Measurements from ENCODE around the gene CPNE9.

Gene CPNE9

GRCh38 chr3:9715764-9716437 is 12.3 kb downstream of the CPNE9 start:
- peak; percentile 96 for TF ChIP-seq CTCF (IDR thresholded peaks at IDR 0.05; ENCODE audit: low read depth, low read length)
- H3K4me3 ChIP-seq (ENCODE audit: low read depth, low read length), result no peak overlapping the region

- no peak overlapping the region for H3K4me3 ChIP-seq (ENCODE audit: low read depth, low read length)
- TF ChIP-seq CTCF (IDR thresholded peaks at IDR 0.05; ENCODE audit: low read depth, low read length), result no peak
Observed at GRCh38 chr3:9716801-9717555, 13.3 kb downstream of the CPNE9 start.

- no peak for TF ChIP-seq CTCF (IDR thresholded peaks at IDR 0.05; ENCODE audit: low read depth, low read length)
- H3K4me3 ChIP-seq (ENCODE audit: low read depth, low read length), result no peak overlapping the region
Observed at GRCh38 chr3:9717563-9717962, 13.9 kb downstream of the CPNE9 start.

- no peak for TF ChIP-seq CTCF (IDR thresholded peaks at IDR 0.05; ENCODE audit: low read depth, low read length)
- H3K4me3 ChIP-seq (ENCODE audit: low read depth, low read length), result no peak overlapping the region
Observed at GRCh38 chr3:9718118-9718517, 14.5 kb downstream of the CPNE9 start.

- no peak overlapping the region for H3K4me3 ChIP-seq (ENCODE audit: low read depth, low read length)
- no peak for TF ChIP-seq CTCF (IDR thresholded peaks at IDR 0.05; ENCODE audit: low read depth, low read length)
Observed at GRCh38 chr3:9721015-9721699, 17.5 kb downstream of the CPNE9 start.

- TF ChIP-seq CTCF (IDR thresholded peaks at IDR 0.05; ENCODE audit: low read depth, low read length), result no peak
- no peak overlapping the region for H3K4me3 ChIP-seq (ENCODE audit: low read depth, low read length)
Observed at GRCh38 chr3:9721700-9722060, 18.0 kb downstream of the CPNE9 start.

Measured in WI38 (cell line).